ENCODE results near the gene DNAJB6. TPM values are rescaled to one million over a fixed set of nuclear protein-coding genes. Genes with fewer than 3 reads are reported as not detected.

Gene DNAJB6
- total RNA-seq, 1 experiment from 2014 or later: 82.5 TPM

- TF ChIP-seq REST (IDR thresholded peaks at IDR 0.05; ENCODE audit: low read depth) (no peak), JUND (IDR thresholded peaks at IDR 0.05) (no peak), FOSL1 (IDR thresholded peaks at IDR 0.05; ENCODE audit: low read depth) (no peak)
Measured at GRCh38 chr7:157439149-157439548, 102.3 kb downstream of the DNAJB6 start (continued).

GRCh38 chr7:157439761-157440160 lies 103.0 kb downstream of the DNAJB6 start:
- no peaks in the 10 kb centered on the region for H3K36me3 ChIP-seq (ENCODE audit: control insufficient read depth in 1 of 2, insufficient read depth in 2 of 2, low read length in 2 of 2)
- ChIA-PET POLR2A (no interaction called here), RAD21 (ENCODE audit: low non-redundant PET in 1 of 2, low total read pairs in 2 of 2, uncharacterized antibody in 2 of 2, unreplicated experiment in 2 of 2) (no interaction called here), CTCF (no interaction called here)
- BruUV-seq (replicated peaks): no TSS peak
- ATAC-seq (no peak), DNase-seq (ENCODE audit: low read depth, low spot score) (no peak)
- H3K27ac ChIP-seq (ENCODE audit: low read depth, low read length): no peak overlapping the region
- H3K79me2 ChIP-seq (ENCODE audit: insufficient read depth, low read length): no peaks in the 10 kb centered on the region
- no peaks in the 10 kb centered on the region for H3K9me3 ChIP-seq (ENCODE audit: control insufficient read depth in 1 of 2, insufficient read depth in 1 of 2, low read depth in 1 of 2, low read length in 2 of 2)
- no peak overlapping the region for H3K4me3 ChIP-seq (replicated peaks in 1 of 2; ENCODE audit: low read depth in 1 of 2, low read length in 2 of 2)
- no peak overlapping the region for H3K9ac ChIP-seq (ENCODE audit: low read length)
- H3K4me2 ChIP-seq (ENCODE audit: low read length): no peak overlapping the region
- intact Hi-C loops (cut with micrococcal nuclease): loop anchor here (10.0 kb wide), 1 partner anchor 245 kb away; no protein-coding TSS in a partner anchor
- no peak overlapping the region for H2AFZ ChIP-seq (ENCODE audit: low read depth, low read length, poor library complexity, severe bottlenecking)
- no peaks in the 10 kb centered on the region for H3K27me3 ChIP-seq (ENCODE audit: insufficient read depth, low read length)
- H4K20me1 ChIP-seq (ENCODE audit: insufficient read depth): no peaks in the 10 kb centered on the region
- no peaks in the 10 kb centered on the region for H3K4me1 ChIP-seq (ENCODE audit: control insufficient read depth in 1 of 2, insufficient read depth in 2 of 2, low read length in 2 of 2)
- no peak for TF ChIP-seq TCF7L2 (IDR thresholded peaks at IDR 0.05; ENCODE audit: borderline replicate concordance, extremely low read depth, insufficient read depth, insufficient read length)
- no peak for TF ChIP-seq ATF3 (IDR thresholded peaks at IDR 0.05)
- no peak for TF ChIP-seq SRF (IDR thresholded peaks at IDR 0.05; ENCODE audit: low read depth)
- no peak for TF ChIP-seq SIN3A (IDR thresholded peaks at IDR 0.05; ENCODE audit: low read depth)
- TF ChIP-seq ZBTB33 (IDR thresholded peaks at IDR 0.05; ENCODE audit: extremely low read depth, insufficient replicate concordance, low read length): no peak
- TF ChIP-seq REST (IDR thresholded peaks at IDR 0.05; ENCODE audit: low read depth): no peak
- TF ChIP-seq SP1 (IDR thresholded peaks at IDR 0.05; ENCODE audit: low read depth): no peak
- no peak for TF ChIP-seq EGR1 (IDR thresholded peaks at IDR 0.05; ENCODE audit: low read depth)
- TF ChIP-seq ZNF274 (IDR thresholded peaks at IDR 0.05; ENCODE audit: low read depth, low read length): no peak
- no peaks in the 10 kb centered on the region for H3K9me2 ChIP-seq (ENCODE audit: insufficient read depth)
